ENCODE measurements around the gene RGS6.

RGS6 gene

DNA sequence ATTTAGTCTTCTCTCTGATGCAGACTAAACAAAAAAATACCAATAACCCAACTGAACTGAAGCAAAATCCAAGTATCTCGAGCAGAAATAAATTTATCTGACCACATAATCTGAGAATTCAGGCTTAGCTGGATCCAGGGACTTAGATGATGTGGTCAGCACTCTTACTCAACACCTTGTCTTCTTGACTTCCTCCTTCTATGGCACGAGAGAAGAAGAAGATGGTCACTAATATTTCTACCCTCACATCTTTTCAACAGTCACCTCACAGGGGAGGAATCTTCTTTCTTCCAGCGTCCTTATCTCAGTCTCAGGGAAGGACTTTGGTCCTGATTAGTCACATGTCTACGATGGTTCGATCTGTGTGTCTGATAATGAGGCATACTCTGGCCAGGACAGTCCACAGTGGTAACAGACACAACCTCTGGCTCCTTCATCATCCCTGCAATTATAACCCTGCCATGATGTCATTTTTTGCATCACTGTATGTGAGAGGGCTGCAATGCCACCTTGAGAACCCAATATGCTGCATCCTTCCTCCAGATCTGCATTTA, 15.8 kb downstream of the RGS6 start:
- DNase-seq (ENCODE audit: low spot score), result no peak

DNA sequence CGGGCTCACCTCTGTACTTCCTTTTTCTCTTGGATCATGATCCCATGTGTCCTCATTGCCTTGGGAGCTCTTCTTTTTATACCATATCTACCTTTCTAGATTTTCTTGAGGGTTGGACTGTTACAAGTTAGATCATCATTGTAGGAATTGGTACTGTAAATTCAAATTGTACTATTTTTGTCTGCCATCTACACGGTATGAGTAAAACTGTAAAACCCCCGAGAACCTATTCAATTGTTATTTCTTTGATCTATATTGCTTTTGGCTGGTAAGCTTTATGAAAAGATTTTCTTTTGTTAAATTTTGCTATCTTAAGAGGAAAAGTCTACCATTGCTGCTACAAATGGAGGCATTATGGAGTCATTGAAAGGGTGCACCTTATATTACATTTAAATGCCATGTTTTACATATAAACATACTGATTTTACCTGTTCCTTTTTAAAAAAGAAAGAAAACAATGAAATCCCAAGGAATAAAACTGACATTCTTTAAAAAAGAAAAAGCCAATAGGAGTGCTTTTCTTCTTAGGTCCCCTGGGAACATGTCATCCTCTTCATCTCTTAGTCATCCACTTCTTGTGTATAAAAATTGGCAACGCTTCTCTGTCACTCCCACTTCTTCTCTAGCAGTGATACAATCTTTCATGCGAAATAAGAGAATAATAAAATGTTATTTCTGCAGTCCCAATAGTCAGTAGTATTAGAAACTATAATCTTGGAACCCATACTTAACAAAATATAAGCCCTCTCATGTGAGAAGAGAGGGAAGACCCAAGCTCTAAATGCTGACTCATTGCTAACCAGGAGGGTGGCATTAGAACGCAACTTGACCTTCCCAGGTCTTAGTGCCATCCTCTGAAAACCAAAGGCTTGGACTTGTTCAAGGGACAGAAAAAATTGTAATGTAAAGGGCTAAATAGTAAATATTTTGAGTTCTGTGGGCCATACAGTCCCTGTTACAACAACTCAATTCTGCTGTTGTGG, 20.4 kb downstream of the RGS6 start:
- DNase-seq (ENCODE audit: low spot score), result no peak

DNA sequence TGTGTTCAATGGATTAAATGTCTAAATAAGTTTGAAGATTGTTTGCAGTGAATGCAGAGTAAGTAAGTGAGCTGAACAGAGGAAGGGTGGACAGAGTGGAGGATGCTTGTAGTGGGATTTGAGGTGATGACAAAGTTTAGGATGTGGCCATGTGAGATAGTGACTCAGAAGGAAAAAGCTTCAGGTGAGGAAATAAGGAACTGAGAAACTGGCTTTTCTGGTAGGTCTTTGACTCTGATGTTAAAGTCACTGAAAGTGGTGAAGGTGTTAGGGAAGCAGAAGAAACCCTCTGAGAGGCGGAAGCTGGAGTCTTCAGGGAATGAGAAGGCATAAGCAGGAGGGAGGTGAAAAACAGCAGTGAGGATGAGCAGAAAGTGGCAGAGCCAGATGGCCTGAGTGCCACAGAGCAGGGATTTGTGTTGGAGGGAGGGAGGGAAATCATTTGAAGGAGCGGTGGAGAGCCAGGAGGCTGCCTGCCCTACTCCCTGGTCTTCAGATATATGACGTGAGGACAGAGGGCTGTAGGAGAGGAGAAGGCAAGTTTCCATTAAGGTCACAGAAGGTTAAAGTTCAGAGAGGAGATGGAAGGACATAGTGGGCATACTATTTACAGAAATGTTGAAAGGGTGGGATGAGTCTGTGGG, 24.8 kb downstream of the RGS6 start:
- no peak for DNase-seq (ENCODE audit: low spot score)

DNA sequence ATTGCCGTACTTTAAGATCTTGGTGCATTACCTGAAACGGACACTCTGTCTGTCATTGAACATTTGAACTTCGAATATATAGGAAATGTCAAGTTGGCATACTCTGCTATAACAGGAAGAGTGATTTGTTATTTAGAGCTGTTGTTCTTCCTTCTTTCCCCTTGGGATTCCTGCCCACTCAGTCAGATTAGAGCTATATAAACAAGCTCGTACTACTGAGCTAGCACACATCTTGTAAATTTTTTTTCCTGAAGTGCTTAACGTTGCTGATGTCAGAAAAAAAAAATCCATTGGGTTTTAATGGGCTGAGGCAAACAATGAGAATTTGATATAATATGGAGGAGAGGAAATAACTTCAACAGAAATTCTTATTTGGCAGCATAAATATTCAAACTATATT, 26.8 kb downstream of the RGS6 start:
- DNase-seq (ENCODE audit: low spot score), result no peak

DNA sequence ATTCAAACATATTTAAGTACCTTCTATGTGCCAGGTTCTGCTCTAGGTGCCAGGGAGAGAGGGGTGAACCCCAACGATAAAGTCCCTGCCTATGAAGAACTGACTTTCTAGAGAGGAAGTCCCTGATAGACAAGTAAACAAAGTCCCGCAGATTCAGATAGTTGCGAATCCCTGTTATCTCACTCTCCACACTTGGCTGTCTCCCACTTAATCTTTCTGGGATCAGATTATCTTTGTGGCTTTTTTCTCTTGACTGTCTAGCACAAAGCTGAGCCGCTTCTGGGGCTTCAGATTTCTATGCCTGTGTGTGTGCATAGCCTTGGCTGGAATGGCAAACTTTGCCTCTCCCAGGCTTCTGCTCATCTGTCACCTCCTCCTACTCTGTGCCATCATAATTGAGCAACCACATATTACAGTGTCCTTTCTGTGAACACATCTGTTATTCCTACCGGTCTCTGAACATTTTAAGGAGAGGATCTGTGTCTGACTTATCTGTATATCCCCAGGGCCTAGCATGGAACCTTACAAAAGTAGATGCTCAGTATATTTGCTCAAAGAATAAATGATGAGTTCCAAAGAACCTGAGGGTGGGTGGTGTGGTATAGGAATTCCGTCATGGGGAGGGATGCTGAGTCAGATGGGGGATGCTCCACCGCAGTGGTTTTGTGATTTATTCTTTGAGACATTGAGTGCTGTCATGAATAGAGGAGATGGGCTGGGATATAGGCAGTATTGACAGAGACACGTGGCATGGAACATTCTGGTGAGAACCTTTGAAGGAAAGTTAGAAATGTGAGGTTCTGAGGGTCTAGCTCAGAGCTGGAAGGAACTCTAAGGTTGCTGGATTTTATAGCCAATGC, 28.5 kb downstream of the RGS6 start:
- DNase-seq (ENCODE audit: low spot score), result no peak

DNA sequence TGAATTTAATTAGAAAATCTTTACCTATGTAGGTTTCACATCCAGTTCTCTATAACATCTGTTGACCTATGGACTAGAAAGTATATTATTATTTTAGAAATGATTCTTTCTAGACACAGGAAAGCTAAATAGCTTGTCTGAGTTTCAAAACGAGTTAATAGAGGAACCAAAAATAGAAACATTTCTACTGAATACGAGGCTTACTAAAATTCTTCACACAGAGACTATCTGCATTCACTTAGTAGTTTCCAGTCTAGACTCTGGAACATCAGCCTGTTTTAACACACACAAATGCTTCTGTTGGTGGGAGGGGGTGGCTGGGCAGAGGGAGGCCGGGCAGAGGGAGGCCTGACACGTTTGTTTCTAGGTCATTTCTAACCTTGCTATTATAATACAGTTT, 29.7 kb downstream of the RGS6 start:
- DNase-seq (ENCODE audit: low spot score), result no peak

DNA sequence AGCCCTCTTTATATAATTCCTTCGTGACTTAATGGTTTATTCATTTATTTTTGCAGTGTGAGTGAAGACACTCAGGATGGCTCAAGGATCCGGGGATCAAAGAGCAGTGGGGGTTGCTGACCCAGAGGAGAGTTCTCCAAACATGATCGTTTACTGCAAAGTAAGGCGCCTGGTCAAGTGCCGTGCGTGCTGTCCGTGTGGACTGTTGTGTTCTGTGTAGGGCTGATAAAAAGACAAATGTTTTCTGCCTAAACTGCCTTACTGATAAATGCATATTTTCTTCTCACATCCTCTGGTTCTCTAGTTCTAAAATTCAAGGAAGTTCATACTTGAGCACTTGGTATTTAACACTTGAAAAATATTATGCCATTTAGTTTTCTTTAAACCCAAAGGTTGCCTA, 32.5 kb downstream of the RGS6 start:
- DNase-seq (ENCODE audit: low spot score), result no peak

DNA sequence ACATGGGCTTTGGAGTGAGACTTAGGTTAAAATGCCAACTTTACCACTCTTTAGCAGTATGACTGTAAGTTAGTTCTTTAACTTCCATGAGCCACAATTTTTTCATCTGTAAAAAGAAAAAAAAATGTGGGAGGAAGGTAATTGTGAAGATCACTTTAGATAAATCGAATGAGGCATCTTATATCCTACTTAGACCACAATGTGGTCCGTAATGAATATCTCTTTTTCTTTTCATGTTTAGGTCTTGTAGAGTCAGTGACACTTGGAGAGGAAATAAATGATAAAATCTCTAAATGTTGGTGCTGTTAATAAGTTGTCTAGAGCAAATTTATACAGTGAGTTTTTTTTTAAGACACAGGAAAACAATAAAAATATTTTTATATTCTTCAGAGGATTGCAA, 34.3 kb downstream of the RGS6 start:
- no peak for DNase-seq (ENCODE audit: low spot score)

DNA sequence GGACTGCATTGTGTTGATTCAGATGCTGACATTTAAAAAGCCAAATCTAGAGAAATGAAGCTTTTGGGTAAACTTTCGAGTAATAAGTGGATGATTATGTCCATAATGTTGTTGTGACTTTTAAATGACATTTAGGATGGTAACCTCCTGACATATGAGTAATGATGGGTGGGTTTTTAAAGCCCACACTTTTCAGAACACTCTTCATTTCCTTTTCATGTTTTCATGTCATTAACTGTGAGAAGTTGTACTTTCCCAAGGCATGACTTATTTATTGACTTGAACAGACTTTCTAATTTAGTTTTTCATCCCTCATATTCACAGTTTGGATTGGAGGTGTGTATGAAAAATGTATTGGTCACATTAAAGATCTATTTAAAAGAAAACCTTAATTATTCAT, 35.5 kb downstream of the RGS6 start:
- DNase-seq (ENCODE audit: low spot score), result no peak

DNA sequence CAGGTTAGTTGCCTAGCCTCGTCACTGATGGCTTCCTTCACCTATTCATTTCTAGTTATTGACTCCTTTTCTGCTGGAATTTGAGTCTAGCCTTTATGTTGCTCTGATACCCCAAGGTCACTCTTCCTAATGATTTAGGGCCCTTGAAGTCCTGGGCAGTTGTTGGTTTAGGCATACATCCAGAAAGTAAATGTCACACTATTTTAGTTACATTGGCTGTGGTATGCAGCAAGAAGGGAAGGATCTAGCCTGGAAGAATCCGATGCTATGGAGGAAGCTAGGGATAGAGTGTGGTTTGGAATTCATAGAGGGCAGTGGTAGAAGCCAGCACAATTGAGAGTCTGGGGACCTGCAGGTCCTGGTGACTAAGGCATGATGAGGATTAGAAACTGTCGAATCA, 38.0 kb downstream of the RGS6 start:
- no peak for DNase-seq (ENCODE audit: low spot score)

DNA sequence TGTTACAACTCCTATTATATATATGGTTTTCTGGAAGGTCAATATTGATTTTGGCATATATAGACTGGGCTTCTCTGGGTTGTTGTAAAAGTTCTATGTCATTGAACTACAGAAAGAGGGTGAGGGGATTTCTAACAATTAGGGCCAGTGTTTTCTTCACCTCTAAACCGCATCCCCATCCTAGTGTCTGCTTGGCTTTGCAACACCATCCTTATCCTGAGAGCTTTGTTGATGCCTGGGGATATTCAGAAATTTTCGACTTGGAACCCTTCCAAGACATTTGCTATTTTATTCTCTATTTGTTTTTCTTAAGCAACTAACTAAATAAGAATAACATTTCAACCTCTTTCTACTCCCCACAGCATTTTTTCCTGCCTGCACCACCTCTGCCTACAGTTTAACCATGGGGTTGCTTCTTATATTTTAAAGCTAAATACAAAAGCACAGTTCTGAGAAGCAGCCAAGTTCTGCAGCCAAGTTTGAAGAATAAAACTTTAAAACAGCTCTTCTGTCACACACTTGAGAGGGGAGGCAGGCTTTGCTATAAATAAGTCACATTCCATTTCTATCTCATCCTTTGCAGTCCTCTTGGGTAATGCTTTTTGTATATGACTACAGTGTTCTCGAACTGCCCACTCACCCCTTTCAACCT, 53.4 kb downstream of the RGS6 start:
- DNase-seq (ENCODE audit: low spot score), result peak; percentile 5

DNA sequence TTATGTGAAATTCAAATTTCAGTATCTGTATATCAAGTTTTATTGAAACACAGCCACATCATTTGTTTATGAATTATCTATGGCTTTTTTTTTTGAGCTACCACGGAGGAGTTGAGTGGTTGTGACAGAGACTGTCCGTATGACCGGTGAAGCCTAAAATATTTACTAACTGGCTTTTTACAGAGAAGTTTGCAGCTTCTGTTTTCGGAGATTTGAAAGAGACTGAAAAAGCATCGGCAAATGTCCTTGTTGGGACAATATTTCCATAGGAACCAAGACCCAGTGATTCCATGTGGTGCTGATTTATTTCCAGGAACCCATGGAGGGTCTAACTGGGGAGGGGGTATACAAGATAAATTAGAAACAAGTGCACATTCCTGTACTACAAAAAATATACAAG, 56.2 kb downstream of the RGS6 start:
- no peak for DNase-seq (ENCODE audit: low spot score)

DNA sequence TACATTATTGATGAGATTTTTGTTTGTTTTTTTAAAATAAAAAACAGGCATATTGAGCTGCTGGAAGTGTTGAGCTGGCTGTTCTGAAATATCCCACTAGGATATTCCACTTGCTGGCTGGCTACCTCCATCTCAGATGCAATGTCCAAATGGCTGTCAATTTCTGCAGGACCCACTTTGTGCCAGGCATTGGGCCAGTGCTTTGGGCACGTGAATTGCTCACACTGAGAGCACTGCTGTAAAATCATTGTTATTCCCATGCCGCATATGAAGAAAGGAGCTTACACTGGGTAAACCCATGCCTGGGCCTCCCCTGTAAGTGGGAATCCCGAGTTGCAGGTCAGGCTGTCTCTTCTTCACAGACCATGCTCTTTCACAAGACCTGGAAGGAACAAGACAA, 56.7 kb downstream of the RGS6 start:
- no peak for DNase-seq (ENCODE audit: low spot score)

DNA sequence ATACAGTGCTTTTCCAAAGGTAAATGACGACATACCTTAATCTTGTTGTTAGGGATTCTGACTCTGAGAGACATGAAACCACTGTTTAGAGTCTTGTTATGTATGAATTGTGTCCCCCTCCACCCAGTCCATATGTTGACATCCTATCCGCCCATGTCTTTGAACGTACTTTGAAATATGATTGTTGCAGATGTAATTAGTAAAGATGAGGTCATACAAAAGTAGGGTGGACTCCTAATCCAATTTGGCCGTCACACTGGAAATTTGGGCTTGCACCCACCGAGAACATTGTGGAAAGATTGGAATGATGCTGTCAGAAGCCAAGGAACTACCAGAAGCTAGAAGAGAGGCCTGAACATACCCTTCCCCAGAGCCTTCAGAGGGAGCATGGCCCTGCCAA, 62.2 kb downstream of the RGS6 start:
- DNase-seq (ENCODE audit: low spot score), result no peak

DNA sequence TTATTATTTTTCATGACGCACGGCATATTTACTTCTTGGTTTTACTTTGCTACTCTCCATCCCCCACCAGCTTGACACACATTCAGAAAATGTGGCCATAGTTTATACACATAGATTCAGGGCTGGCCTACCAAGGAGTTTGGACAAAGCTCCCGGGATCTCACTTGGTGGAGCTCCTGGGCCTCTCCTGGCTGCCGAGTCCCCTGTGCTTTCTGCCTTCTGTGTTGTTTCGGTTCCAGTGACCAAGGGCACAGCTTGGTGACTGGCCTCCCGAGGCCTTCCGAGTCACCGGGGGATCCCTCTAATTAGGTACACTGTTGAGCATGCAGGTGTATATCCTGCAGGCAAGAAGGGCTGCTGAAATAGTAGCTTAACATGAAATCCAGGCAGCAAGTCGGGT, 63.5 kb downstream of the RGS6 start:
- no peak for DNase-seq (ENCODE audit: low spot score)

DNA sequence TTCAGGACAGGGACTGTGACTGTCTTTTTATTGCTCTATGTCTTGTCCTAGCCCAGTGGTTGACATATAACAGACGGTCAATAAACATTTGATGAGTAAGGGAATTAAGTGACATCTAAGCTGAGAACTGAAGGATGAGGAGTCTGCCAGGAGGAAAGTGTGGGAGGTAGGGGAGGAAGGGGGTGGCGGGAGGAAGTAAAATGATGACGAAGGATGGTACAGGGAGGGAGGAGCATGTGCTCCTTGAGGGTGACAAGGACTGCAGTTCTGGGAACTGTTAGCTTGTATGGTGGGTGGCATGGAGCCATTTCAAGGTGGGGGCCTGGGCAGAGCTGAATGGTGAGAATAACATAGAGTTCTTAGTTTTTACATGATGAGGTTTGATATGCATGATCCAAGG, 64.4 kb downstream of the RGS6 start:
- DNase-seq (ENCODE audit: low spot score), result no peak

DNA sequence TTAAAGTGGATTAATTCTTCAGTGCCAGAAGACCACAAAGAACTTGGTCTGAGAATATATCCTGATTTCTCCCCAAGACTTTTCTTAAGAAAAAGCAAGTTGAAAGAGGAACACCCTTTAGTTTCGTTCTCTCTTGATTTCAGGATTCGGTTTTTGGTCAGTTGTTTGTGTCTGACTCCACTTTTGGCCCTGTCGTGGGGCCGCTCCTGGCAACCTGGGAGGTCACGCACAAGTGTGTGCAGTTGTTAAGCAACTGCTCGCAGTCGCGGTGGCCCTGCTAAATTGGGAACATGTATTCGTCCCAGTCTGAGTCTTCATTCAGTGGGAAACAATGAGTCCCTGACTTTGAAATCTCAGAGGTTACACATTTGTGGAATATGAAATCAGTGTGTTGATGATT, 68.7 kb downstream of the RGS6 start:
- no peak for DNase-seq (ENCODE audit: low spot score)

DNA sequence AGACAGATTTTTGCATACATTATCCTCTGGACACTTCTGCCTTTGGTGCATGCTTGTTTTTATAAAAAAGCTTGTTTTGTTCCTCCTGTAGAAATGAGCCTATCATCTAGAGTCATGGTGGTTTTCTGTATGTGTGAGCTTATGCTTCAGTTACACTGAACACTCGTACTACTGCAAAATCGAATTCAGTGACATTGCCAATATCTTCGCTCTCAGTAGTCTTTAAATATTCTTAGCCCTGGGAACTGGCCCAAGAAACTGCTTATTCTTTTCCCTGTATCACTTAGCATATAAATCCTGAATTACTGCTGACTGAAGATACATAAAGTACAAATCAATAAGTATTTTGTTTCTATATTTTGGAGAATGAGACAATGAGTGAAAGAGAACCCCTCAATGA, 70.5 kb downstream of the RGS6 start:
- DNase-seq (ENCODE audit: low spot score), result no peak

DNA sequence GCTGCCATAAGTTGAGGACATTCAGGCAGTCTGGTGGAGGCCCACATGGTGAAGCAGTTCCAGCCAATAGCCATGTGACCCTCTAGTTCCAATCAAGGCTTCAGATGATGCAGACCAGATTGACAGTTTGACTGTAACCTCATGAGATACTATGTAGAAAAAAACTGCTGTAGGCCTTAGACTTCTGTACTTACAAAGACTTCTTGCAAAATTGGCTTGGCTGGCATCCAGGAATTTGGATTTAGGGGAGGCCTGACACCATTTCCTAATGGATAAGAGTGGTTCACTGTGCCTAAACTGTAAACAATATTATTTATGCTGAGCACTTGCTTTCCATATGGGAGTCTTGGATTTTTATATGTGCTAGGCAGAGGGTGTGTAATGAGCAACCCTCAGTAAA, 76.4 kb downstream of the RGS6 start:
- DNase-seq (ENCODE audit: low spot score), result no peak

DNA sequence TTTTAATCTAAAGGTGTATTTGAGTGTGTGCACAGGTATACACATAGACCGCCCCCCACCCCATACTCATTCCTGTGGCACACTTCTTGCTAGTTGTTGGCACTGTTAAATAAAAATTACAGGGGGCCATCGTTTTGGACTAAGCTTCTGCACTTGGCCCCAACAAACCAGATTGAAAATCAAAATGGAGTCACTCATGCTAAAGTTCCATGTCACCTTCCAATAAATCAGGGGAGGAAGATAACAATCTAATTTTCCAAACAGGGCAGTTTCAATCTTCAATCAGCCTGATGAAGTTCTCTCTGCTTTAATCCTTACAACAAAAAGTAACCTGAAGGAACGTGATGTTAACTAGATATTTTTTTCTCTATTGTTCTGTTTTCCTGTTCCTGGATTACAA, 78.2 kb downstream of the RGS6 start:
- no peak for DNase-seq (ENCODE audit: low spot score)

DNA sequence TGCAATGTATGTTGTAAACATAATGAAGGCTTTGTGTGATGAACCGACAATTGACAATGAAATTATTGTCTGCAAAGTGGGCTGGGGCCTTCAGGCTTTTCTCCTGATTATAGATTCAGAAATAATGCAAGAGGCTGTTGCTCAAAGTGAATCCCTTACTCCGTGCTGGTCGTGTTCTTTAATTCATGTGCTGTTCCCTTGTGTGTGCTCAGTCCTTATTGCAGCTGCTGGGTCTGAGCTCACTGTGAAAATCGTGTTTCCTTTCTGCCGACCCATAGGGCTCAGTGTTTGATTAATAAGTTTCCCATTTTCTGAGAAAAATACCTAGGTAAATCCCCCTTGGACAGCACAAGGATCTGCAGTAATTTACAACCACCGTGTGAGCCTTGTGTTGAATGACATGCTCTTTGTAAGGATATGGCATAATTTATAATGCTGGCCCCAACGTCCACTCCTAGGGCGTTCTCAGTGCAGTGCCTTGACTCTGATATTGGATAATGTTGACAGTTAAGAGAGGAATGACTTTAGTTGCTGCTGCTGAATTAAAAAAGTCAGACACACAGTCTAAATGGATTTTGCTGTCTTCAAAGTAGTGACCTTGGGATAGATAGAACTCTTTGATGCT, 81.6 kb downstream of the RGS6 start:
- no peak for DNase-seq (ENCODE audit: low spot score)
